Thymus (tissue), 11 donors: ENCODE data around the gene ARL4C. TPM values are rescaled to one million over a fixed set of nuclear protein-coding genes. Genes with fewer than 3 reads are reported as not detected.
A peak's percentile ranks its signal among the peaks of the same experiment; 100 is the strongest.

Experiments used
- DNase-seq, 9 donors: peaks; one replicate each; pipeline ENCODE4 v3.0.0-alpha.2; 2013; ENCODE audit warnings: low spot score in 9 of 9, low read depth in 6 of 9, missing footprints in 1 of 9
- H3K27ac ChIP-seq, 2 donors: one replicate each; pipeline ENCODE4 v1.5.1; 2013; ENCODE audit warnings: control low read depth in 1 of 2, low read depth in 1 of 2, low read length in 1 of 2, mild to moderate bottlenecking in 1 of 2, moderate library complexity in 1 of 2
- H3K27me3 ChIP-seq, 2 donors: one replicate each; pipeline ENCODE4 v1.5.1; 2013; ENCODE audit warnings: low read length in 1 of 2; ENCODE audit not compliant: control insufficient read depth in 2 of 2, insufficient read depth in 1 of 2
- H3K36me3 ChIP-seq, 2 donors: one replicate each; pipeline ENCODE4 v1.5.1; 2013; ENCODE audit warnings: low read length in 1 of 2, mild to moderate bottlenecking in 1 of 2, moderate library complexity in 1 of 2; ENCODE audit not compliant: control insufficient read depth in 2 of 2, insufficient read depth in 2 of 2
- H3K4me1 ChIP-seq, 2 donors: one replicate each; pipeline ENCODE4 v1.5.1; 2013; ENCODE audit warnings: low read length in 2 of 2; ENCODE audit not compliant: control insufficient read depth in 2 of 2, insufficient read depth in 2 of 2
- H3K4me3 ChIP-seq, 2 donors: one replicate each; pipeline ENCODE4 v1.5.1; 2013; ENCODE audit warnings: low read length in 2 of 2, control low read depth in 1 of 2, mild to moderate bottlenecking in 1 of 2
- H3K9me3 ChIP-seq, 2 donors: one replicate each; pipeline ENCODE4 v1.5.1; 2013; ENCODE audit warnings: low read length in 1 of 2, mild to moderate bottlenecking in 1 of 2; ENCODE audit not compliant: control insufficient read depth in 2 of 2, insufficient read depth in 1 of 2
- WGBS: extraction: QIAGEN DNeasy Blood & Tissue Kit; methylation state at CpG from one replicate; pipeline ENCODE4 v1.1.7; 2013; 5-methylcytosine and 5-hydroxymethylcytosine counted together
- polyA plus RNA-seq: library from polyadenylated mRNA; stranded (reverse); fragments of 200-250 nt; gene quantifications from one replicate; pipeline ENCODE4 v1.2.3, GENCODE V29; 2013
- total RNA-seq: library from RNA; stranded (reverse); fragments of 120-200 nt; gene quantifications from one replicate; pipeline ENCODE4 v1.2.4, GENCODE V29; 2013
- donor health status: healthy.

ARL4C gene
- total and polyA plus RNA-seq, 2 donors, result 46.7 to 59.9 TPM

DNA sequence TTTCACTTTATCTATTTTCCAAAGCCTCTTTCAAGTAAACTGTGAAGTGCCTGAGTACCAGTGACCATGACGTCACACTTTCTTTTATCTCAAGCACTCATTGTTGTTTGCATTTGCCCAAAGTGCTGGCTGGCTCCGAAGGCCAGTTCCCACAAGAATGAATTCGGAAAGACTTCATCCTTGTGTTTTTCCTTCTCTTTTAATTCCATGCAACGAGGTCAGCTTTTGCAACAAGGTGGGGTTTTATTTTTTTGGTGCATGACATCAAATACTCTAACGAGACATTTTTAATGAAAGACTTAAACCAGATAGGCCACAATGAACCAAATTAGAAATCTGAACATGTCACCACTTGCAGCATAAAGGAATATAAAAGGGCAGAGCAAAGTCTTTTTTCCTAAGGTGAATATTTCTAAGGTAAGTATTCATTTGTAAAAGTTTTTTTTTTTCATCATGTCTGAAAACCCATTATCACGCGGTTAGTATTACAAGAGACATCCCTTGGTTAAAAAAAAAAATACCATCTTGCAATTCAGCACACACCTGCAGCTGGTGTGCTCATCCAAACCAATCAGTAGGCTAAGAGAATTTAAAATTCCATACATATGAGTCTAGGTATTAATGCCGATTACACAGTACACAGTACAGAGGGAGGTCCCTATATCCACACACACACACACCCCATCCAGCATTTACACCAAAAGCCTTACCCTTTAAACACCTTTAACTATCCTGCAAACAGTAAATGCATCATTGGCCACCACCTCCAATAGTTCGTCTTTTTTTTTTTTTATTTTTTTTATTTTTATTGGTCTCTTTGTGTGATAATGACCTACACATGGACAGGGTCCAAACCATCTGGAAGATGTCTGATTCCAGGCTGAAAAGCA, 2.3 kb downstream of the ARL4C start:
- peak in 4 of 9 donors; percentile 54 to 86 (median 64) for DNase-seq
- WGBS, result 10% methylated on average over 9 of the region's 9 CpGs
- Histone ChIP-seq H3K36me3 (peaks cover 0 to 26% of the 10 kb centered on the region in 2 donors), H3K27me3 (no peaks in the 10 kb centered on the region), H3K4me1 (peaks cover 23 to 35% of the 10 kb centered on the region in 2 donors), H3K9me3 (no peaks in the 10 kb centered on the region), H3K27ac (peak overlapping the region; percentile 90 to 95), H3K4me3 (peak overlapping the region; percentile 92 to 96)

DNA sequence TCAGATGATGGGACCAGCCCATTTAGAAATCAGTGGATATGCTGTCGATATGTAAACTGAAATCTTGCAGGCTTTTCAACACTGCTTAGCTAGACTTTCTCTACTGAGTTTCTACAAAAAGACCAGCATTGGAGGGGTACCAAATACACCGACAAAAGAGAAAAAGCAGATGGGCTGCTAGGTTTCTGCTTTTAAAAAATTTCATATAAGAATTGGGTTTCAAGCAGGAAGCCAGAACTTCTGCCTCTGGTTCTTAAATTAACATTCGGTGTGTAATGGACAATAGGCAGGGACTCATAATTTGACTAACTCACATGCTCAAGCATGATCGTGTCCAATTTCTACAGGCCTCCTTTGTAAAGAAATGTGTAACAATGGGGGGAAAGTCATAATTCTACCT, 3.1 kb downstream of the ARL4C start:
- no peaks in the 10 kb centered on the region for H3K27me3 ChIP-seq
- H3K9me3 ChIP-seq, result no peaks in the 10 kb centered on the region
- peak overlapping the region; percentile 92 to 96 for H3K4me3 ChIP-seq
- H3K4me1 ChIP-seq, result peaks cover 31 to 43% of the 10 kb centered on the region in 2 donors
- 49% methylated on average over 4 of the region's 4 CpGs for WGBS
- H3K36me3 ChIP-seq, result peaks cover 3 to 26% of the 10 kb centered on the region in 2 donors
- peak overlapping the region; percentile 81 to 90 for H3K27ac ChIP-seq
- peak in 1 of 9 donors; percentile 43 for DNase-seq

DNA sequence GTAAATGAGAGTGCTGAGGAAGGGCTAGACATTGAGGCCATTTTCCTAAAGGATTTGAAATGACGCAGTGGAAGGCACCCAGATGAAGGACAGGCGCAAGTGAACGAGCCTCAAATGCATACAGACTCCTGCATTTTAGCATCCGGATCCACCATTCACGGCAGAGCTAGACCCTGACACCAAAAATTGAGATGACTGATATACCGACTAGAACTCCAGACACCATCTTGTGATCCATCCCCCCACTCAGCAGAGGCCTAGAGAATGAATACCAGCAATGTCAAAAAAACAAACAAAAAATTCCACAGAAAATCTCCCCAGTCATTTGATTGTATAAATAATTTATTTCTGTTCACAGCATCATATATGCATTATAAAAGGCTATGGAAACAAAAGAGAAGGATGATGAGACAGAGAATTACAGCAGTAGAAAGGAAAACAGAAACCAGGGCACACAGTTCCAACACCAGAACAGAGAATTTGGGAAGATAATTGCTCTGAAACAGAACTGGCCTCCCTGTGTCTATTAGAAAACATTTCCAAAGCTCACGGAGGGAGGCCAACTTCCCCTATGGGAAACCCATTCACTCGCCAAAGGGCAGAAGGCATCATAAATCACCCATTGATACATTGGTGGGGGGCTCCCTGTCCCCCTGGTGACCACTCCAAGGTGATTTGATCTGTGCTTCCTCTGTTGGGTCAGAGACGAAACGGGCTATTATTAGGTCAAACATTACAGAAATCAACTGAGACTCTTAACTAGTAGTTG, 4.0 kb downstream of the ARL4C start:
- peaks cover 8 to 32% of the 10 kb centered on the region in 2 donors for H3K36me3 ChIP-seq
- WGBS, result 73% methylated on average over 10 of the region's 10 CpGs
- H3K4me3 ChIP-seq, result peak overlapping the region; percentile 92 to 96
- peaks cover 0 to 2% of the 10 kb centered on the region in 2 donors for H3K9me3 ChIP-seq
- peaks cover 34 to 50% of the 10 kb centered on the region in 2 donors for H3K4me1 ChIP-seq
- no peaks in the 10 kb centered on the region for H3K27me3 ChIP-seq
- peak in 1 of 9 donors; percentile 36 for DNase-seq
- peak overlapping the region; percentile 61 to 90 for H3K27ac ChIP-seq

DNA sequence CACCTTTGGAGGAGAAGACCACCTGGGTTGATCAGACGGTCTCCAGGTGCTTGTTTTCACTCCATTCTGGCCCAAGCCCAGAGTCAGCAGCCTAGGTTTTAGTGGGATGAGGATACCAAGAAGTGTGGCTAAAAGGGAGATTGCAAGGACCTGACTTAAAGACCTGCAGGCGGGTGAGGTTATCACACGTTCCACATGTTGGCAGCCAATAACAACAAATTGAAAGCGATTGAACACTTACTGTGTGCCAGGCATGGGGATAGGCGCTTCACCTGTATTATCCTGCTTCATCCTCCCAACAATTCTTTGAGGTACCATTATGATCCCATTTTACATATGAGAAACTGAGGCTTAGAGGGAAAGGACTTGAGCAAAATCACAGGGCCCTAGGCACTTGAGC, 5.0 kb downstream of the ARL4C start:
- peak in 1 of 9 donors; percentile 25 for DNase-seq
- peaks cover 11 to 42% of the 10 kb centered on the region in 2 donors for H3K36me3 ChIP-seq
- H3K4me1 ChIP-seq, result peaks cover 34 to 50% of the 10 kb centered on the region in 2 donors
- H3K9me3 ChIP-seq, result peaks cover 0 to 2% of the 10 kb centered on the region in 2 donors
- peak overlapping the region; percentile 46 to 60 for H3K27ac ChIP-seq
- H3K4me3 ChIP-seq, result peak overlapping the region; percentile 92 to 96
- 94% methylated on average over 5 of the region's 5 CpGs for WGBS
- H3K27me3 ChIP-seq, result no peaks in the 10 kb centered on the region

DNA sequence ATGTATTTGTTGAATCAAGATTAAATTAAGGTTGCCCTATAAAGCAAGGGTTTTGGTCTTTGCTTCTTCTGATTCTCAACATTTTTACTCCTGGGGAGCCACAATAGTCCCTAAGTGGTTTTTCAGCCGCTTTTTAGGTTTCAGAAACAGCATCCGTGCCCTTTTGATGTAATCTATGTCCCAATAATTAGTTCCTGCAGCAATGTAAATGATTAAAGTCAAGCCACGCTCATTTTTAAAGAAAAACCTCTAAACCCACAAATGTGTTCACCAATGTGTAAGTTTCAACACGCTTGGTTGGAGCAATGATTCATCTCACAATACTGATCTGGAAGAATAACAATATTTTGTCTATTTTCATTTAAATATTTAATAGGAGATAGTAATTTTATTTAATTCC, 5.6 kb downstream of the ARL4C start:
- peak overlapping the region; percentile 55 to 73 for H3K27ac ChIP-seq
- WGBS, result 49% methylated on average over 4 of the region's 4 CpGs
- peaks cover 11 to 46% of the 10 kb centered on the region in 2 donors for H3K36me3 ChIP-seq

DNA sequence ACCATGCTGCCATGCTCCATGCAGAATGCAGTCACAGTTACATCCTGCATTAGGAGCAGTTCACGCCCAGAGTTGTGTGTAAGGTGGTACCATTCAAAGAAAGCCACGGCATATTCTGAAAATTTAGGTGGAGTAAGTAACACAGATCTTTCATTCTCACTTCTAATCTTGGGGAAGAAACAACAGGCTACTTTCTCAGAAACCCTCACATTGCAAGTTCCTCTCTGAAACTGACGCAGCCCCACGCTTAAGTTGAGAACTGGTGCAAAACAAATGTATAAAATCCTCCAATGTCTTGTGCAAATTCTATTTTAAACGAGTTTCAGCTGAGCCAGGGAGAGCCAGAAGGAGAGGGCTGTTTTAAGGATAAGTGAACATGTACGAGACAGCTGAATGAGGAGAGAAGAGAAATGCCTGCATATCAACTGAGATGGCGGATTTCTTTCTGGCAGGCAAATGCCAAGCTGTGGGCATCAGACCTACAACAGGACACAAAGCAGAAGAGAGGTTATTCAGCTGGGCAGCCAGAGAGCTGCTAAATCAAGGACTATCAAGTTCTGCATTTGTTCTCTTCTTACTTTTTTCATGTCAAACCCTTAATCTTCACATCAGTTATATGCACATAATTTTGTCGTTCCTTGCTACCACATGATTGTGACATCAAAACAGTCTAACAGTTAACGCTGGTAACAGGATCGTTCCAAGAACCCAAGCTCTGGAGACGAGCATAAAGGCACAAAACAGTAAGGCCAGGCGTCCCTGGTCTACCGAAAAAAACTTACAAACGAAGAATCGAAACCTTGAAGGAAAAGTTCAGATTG, 6.4 kb downstream of the ARL4C start:
- peak overlapping the region in 1 of 2 donors; percentile 4 for H3K4me3 ChIP-seq
- DNase-seq, result peak in 1 of 9 donors; percentile 43
- H3K27me3 ChIP-seq, result no peaks in the 10 kb centered on the region
- peaks cover 42 to 64% of the 10 kb centered on the region in 2 donors for H3K4me1 ChIP-seq
- peaks cover 0 to 2% of the 10 kb centered on the region in 2 donors for H3K9me3 ChIP-seq
- 71% methylated on average over 15 of the region's 15 CpGs for WGBS
- H3K27ac ChIP-seq, result peak overlapping the region; percentile 58 to 73
- H3K36me3 ChIP-seq, result peaks cover 17 to 46% of the 10 kb centered on the region in 2 donors

More for the DNA sequence above, 5.6 kb downstream of the ARL4C start:
- peaks cover 0 to 2% of the 10 kb centered on the region in 2 donors for H3K9me3 ChIP-seq
- H3K4me1 ChIP-seq, result peaks cover 35 to 56% of the 10 kb centered on the region in 2 donors
- DNase-seq, result peak in 1 of 9 donors; percentile 22
- H3K4me3 ChIP-seq, result peak overlapping the region in 1 of 2 donors; percentile 6
- no peaks in the 10 kb centered on the region for H3K27me3 ChIP-seq

DNA sequence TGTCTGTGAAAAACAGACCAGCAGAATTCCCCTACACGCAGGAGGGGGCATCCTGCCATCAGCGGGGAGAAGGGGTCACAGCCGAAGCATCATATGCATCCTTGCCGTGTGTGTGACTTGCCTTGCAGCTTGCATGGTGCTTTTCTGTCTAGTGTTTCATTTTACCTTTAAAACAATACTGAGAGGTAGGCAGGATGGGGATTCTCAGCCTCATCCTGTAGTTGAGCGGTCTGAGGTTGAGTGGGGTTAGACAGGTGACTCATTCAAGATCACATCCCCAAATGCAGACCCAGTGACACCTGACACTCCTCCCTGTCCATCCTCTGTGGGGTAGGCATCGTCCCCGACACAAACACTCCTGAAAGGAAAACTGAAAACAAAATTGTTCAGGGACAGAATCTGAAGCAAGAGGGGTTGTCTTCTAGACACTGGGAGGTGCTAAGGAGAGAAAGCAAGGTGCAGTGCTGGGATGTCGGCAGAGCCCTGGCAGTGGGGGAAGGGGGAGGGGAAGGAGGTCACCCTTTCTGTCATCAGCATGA, 7.9 kb downstream of the ARL4C start:
- 32% methylated on average over 8 of the region's 8 CpGs for WGBS
- H3K9me3 ChIP-seq, result peaks cover 0 to 2% of the 10 kb centered on the region in 2 donors
- no peaks in the 10 kb centered on the region for H3K27me3 ChIP-seq
- H3K36me3 ChIP-seq, result peaks cover 21 to 46% of the 10 kb centered on the region in 2 donors
- peak in 3 of 9 donors; percentile 44 to 82 (median 58) for DNase-seq
- no peak overlapping the region for H3K4me3 ChIP-seq
- H3K4me1 ChIP-seq, result peaks cover 51 to 79% of the 10 kb centered on the region in 2 donors
- H3K27ac ChIP-seq, result peak overlapping the region; percentile 48 to 73

DNA sequence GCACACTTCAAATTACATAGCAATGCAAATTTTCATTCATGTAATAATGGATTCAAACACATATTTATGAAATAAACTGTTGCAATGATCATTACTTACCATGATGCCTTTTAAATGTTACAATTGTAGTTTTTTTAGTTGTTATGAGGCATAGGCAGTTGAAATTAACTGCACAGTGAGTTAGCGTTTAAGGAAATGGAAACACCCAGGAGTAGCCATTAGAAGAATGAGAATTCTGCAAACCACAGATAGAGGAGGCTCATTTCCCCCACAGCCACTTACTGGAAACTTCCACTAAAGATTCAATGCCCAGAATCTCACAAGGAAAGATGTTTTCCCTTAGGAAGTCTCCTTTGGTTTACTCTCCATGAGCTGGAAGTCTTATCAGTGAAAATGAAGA, 8.4 kb downstream of the ARL4C start:
- peaks cover 21 to 46% of the 10 kb centered on the region in 2 donors for H3K36me3 ChIP-seq
- H3K27me3 ChIP-seq, result no peaks in the 10 kb centered on the region
- H3K4me3 ChIP-seq, result no peak overlapping the region
- peaks cover 56 to 84% of the 10 kb centered on the region in 2 donors for H3K4me1 ChIP-seq
- 47% methylated on average over 1 of the region's 1 CpG for WGBS
- no peak for DNase-seq
- peak overlapping the region; percentile 48 to 73 for H3K27ac ChIP-seq
- H3K9me3 ChIP-seq, result peaks cover 0 to 2% of the 10 kb centered on the region in 2 donors
